OCI-LY3 (cell line): ENCODE measurements around the gene CPAMD8.

ENCODE experiments used
- H2AFZ ChIP-seq: fragments of 200-600, 300-600 bp; shearing (Covaris generic); 2 replicates; pipeline ENCODE4 v1.6.0; 2014; ENCODE audit warnings: antibody characterized with exemption, low read depth, low read length
- H3K27ac ChIP-seq: fragments of 200-600, 300-600 bp; sonication (generic); 2 replicates; pipeline ENCODE4 v1.5.1; 2014; ENCODE audit warnings: mild to moderate bottlenecking, low read length, moderate library complexity, mixed read lengths
- H3K27me3 ChIP-seq: fragments of 200-600, 300-600 bp; sonication (generic); 2 replicates; pipeline ENCODE4 v1.6.1; 2014; ENCODE audit warnings: low read depth, low read length, mixed read lengths
- H3K36me3 ChIP-seq: fragments of 200-600, 300-600 bp; sonication (generic); replicated peaks from 2 replicates; pipeline ENCODE3; 2014; ENCODE audit warnings: low read depth, low read length, mixed read lengths
- H3K4me1 ChIP-seq: fragments of 300-600, 200-600 bp; sonication (generic); 2 replicates; pipeline ENCODE4 v1.6.1; 2014; ENCODE audit warnings: low read length, mixed read lengths
- H3K4me2 ChIP-seq: fragments of 200-600, 300-600 bp; sonication (generic); 2 replicates; pipeline ENCODE4 v1.6.1; 2014; ENCODE audit warnings: low read length, mixed read lengths
- H3K4me3 ChIP-seq: fragments of 300-600, 200-600 bp; sonication (generic); 2 replicates; pipeline ENCODE4 v1.5.1; 2014; ENCODE audit warnings: antibody characterized with exemption, mild to moderate bottlenecking, low read length, moderate library complexity
- H3K79me2 ChIP-seq: fragments of 300-600, 200-600 bp; shearing (Covaris generic); 2 replicates; pipeline ENCODE4 v1.6.1; 2014; ENCODE audit warnings: mild to moderate bottlenecking, low read length, mixed read lengths
- H3K9ac ChIP-seq: fragments of 300-600, 200-600 bp; shearing (Covaris generic); 2 replicates; pipeline ENCODE4 v1.6.0; 2014; ENCODE audit warnings: mild to moderate bottlenecking, low read length, moderate library complexity
- H3K9me3 ChIP-seq: fragments of 200-600, 300-600 bp; shearing (Covaris generic); 2 replicates; pipeline ENCODE4 v1.6.1; 2014; ENCODE audit warnings: low read length, mixed read lengths; ENCODE audit not compliant: insufficient read depth
- H4K20me1 ChIP-seq: fragments of 200-600, 300-600 bp; sonication (generic); 2 replicates; pipeline ENCODE4 v1.6.1; 2016; ENCODE audit warnings: low read length, mixed read lengths; ENCODE audit not compliant: insufficient read depth
- EZH2phosphoT487 ChIP-seq: fragments of 200-600 bp; shearing (Covaris generic); IDR thresholded peaks from 2 replicates; pipeline ENCODE4 v1.6.1; 2018; ENCODE audit warnings: antibody characterized with exemption, mixed run types, low read depth
- TF ChIP-seq, protein P1 (sequence below): fragments of 200-600, 300-600 bp; sonication (generic); IDR thresholded peaks from 2 replicates; pipeline ENCODE4 v1.5.1; 2014; ENCODE audit warnings: antibody characterized with exemption, low read length, low read depth

Gene CPAMD8

DNA sequence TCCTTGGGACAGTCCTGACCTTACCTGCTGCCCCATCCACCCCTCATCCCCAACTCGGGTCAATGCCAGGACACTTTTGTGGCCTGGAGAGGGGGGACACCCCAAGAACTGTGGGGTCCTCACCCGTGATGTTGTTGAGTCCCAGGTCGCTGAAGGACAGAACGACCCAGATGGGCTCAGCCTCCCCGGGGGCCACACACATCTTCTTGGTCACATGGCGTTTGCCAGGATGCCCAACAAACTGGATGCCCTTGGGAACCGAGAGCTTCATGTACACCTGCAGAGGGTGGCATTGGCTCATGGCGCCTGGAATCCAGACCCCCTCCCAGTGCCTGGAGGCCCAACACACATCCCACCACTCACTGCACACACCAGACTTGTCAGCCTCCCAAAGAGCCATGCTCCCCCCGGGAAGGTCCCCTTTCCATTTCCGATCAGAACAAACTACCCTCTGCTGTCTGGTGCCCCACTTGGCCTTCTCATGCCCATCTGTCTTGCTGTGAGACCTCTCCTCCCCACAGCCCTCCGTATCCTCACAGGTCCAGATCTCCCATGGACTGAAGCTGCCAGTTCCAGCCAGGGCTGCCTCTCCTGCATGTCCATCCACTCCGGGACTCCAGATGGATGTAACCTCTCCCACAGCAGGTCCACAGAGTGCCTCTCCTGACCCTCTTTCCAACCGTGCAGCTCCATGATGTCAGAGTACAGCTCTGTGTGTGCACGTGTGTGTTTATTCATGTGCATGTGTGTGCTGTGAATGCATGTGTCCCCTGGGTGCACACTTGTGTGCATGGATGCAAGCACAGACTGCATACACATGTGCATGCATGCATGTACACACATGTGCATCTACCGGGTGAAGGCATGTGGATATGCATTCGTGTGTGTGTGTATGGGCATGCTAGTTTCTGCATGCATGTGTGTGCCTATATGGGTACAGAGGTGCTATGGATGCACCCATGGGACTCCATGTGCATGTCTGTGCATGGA is 79.4 kb downstream of the CPAMD8 start:
- Histone ChIP-seq H3K79me2 (no peaks in the 10 kb centered on the region), H3K27ac (no peak overlapping the region), H3K4me3 (no peak overlapping the region), H3K4me2 (no peak overlapping the region), H3K27me3 (no peaks in the 10 kb centered on the region), H2AFZ (no peak overlapping the region), H3K36me3 (no peaks in the 10 kb centered on the region), H4K20me1 (no peaks in the 10 kb centered on the region), H3K4me1 (no peaks in the 10 kb centered on the region), H3K9me3 (no peaks in the 10 kb centered on the region), H3K9ac (no peak overlapping the region)
- TF ChIP-seq, protein P1, sequence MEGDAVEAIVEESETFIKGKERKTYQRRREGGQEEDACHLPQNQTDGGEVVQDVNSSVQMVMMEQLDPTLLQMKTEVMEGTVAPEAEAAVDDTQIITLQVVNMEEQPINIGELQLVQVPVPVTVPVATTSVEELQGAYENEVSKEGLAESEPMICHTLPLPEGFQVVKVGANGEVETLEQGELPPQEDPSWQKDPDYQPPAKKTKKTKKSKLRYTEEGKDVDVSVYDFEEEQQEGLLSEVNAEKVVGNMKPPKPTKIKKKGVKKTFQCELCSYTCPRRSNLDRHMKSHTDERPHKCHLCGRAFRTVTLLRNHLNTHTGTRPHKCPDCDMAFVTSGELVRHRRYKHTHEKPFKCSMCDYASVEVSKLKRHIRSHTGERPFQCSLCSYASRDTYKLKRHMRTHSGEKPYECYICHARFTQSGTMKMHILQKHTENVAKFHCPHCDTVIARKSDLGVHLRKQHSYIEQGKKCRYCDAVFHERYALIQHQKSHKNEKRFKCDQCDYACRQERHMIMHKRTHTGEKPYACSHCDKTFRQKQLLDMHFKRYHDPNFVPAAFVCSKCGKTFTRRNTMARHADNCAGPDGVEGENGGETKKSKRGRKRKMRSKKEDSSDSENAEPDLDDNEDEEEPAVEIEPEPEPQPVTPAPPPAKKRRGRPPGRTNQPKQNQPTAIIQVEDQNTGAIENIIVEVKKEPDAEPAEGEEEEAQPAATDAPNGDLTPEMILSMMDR = no peak
- TF ChIP-seq EZH2phosphoT487 = no peak

DNA sequence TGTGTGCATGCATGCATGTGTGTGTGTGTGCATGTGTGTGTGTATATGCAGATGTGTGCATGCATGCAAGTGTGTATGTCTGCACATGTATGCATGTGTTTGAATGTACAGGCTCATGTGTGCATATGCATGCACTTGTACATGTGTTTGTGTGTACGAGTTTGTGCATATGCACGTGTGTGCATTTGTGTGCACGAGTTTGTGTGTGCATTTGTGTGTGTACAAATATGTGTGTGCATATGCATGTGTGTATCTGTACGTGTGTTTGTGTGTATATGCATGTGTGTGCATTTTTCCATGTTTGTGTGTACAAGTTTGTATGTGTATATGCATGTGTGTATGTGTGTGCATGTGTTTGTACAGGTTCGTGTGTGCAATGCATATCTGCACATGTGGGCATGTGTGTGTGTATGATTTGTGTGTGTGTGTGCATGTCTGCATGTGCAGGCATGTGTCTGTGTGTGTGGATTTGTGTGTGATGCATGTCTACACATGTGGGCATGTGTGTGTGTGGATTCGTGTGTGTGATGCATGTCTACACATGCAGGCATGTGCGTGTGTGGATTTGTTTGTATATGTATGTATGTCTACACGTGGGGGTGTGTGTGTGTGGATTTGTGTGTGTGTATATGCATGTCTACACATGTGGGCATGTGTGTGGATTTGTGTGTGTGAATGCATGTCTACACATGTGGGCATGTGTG is 80.7 kb downstream of the CPAMD8 start:
- H3K36me3 ChIP-seq = no peaks in the 10 kb centered on the region
- no peaks in the 10 kb centered on the region for H3K4me1 ChIP-seq
- no peaks in the 10 kb centered on the region for H3K79me2 ChIP-seq

DNA sequence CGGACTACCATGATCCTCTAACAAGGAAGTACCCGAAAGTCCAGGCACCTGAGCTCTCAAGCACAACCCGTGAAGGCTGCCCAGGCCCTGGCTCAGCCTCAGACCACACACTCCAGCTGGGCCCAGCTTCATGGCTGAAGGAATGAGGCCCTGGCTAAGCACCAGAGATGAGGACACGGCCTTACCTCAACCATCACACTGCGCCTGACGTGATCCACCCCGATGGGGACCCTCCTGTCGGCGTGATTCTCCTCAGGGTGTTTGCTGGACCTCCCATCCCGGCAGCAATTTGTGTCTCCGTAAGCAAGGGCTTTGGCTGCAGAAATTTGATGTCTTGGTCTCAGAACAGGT is 81.3 kb downstream of the CPAMD8 start:
- Histone ChIP-seq H3K27ac (no peak overlapping the region), H2AFZ (no peak overlapping the region), H3K36me3 (no peaks in the 10 kb centered on the region), H3K9ac (no peak overlapping the region), H4K20me1 (no peaks in the 10 kb centered on the region), H3K9me3 (no peaks in the 10 kb centered on the region), H3K79me2 (no peaks in the 10 kb centered on the region), H3K4me2 (no peak overlapping the region), H3K27me3 (no peaks in the 10 kb centered on the region), H3K4me3 (no peak overlapping the region), H3K4me1 (no peaks in the 10 kb centered on the region)
- TF ChIP-seq, protein P1 = no peak
- no peak for TF ChIP-seq EZH2phosphoT487

More for the DNA sequence above, 80.7 kb downstream of the CPAMD8 start:
- Histone ChIP-seq H4K20me1 (no peaks in the 10 kb centered on the region), H3K4me3 (no peak overlapping the region), H2AFZ (no peak overlapping the region), H3K9me3 (no peaks in the 10 kb centered on the region), H3K9ac (no peak overlapping the region), H3K27me3 (no peaks in the 10 kb centered on the region), H3K4me2 (no peak overlapping the region), H3K27ac (no peak overlapping the region)
- TF ChIP-seq, protein P1 = no peak
- no peak for TF ChIP-seq EZH2phosphoT487
